GM21825 (cell line): ENCODE measurements around the gene GEMIN7.
"Not testable (repeated sequence)": the region's sequence is repeated elsewhere in the genome, so short reads cannot be mapped to it uniquely, and the experiment has no call there.

Experiments
- ATAC-seq: cut with Tn5 transposase; IDR thresholded peaks from one replicate; pipeline ENCODE4 v1.9.1; 2021; ENCODE audit warnings: mild to moderate bottlenecking, moderate library complexity; ENCODE audit not compliant: unreplicated experiment

Gene GEMIN7

GRCh38 chr19:45102481-45102880 lies 23.4 kb downstream of the GEMIN7 start:
- ATAC-seq, result no peak

DNA sequence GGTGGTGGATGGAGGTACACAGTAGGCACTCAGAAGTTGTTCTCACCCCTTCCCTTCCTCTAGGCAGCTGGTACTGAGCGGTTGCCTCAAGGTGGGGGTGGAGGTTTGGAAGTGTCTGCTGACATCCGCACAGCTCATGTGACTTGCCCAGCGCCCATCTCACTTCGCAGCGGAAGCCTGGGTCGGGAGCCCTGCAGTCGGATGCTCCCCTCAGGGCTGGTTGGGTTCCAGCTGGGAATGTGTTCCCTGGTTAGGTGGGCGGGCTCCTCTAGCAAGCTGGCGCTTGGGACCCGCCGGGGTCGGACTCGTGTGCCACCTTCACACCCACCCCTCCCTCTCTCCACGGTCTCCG lies 24.1 kb downstream of the GEMIN7 start:
- ATAC-seq, result no peak

DNA sequence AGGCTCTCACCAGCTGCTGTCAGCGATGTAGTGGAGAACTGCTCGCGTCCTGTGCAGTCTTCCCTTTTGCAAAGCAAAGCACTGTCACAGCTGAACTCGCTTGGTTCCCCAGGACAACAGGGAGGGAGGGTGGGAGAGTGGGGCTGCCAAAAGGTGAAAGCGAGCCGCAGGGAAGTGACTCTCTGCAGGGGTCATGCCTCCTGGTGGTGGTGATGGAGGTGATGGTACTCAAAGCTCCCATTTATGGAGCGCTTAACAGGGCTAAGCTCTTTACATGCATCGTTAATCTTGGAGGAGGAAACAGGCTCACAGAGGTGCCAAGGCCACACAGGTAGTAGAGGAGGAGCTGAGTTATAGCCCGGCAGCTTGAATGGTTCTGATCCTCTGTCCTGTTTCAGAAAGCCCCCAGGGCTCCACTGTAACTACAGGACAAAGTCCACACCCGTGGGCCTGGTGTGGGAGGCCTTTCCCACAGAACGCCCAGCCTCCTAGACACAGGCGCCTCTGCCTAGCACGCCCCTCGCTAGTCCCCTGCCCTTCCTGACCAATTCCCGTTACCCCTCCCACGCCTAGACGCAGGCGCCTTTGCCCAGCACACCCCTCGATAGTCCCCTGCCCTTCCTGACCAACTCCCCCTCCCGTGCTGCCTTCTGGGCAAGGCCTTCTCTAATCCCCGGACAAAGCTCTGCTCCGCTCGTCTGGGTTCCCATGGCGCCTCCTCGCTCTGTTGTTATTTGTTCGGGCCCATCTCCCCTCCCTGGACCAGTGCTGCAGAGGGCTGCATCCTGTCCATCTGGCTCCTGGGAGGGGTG lies 24.7 kb downstream of the GEMIN7 start:
- ATAC-seq, result no peak

GRCh38 chr19:45104658-45105349 lies 25.7 kb downstream of the GEMIN7 start:
- no peak for ATAC-seq

DNA sequence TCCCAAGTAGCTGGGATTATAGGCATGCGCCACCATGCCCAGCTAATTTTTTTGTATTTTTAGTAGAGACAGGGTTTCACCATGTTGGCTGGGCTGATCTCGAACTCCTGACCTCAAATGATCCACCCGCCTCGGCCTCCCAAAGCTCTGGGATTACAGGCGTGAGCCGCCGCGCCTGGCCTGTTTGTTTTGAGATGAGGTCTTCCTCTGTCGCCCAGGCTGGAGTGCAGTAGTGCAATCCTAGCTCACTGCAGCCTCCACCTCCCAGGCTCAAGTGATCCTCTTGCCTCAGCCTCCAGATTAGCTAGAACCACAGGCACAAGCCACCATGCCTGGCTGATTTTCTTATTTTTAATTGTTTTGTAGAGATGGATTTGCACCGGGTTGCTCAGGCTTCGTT lies 27.3 kb downstream of the GEMIN7 start:
- not testable (repeated sequence) for ATAC-seq

GRCh38 chr19:45107621-45108150 lies 28.6 kb downstream of the GEMIN7 start:
- ATAC-seq, result no peak

DNA sequence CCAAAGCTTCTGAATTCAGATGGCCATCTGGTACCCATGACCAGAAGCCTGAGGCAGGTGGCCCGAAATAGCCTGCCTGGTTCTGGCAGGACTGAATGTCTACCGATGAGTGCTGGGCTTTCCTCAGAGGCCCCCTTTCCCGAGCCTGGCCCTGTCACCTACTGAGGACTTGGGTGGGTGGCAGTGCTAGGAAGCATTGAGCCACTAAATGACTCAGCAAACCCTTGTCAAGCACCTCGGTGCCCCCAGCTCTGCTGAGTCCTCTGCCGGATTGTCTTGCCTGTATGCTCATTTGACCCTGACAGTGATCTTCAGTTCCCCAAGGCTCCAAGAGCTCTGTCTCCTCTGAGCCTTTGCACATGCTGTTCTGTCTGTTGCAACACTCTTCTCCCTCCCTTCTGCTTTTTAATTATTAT lies 31.8 kb downstream of the GEMIN7 start:
- ATAC-seq, result no peak

DNA sequence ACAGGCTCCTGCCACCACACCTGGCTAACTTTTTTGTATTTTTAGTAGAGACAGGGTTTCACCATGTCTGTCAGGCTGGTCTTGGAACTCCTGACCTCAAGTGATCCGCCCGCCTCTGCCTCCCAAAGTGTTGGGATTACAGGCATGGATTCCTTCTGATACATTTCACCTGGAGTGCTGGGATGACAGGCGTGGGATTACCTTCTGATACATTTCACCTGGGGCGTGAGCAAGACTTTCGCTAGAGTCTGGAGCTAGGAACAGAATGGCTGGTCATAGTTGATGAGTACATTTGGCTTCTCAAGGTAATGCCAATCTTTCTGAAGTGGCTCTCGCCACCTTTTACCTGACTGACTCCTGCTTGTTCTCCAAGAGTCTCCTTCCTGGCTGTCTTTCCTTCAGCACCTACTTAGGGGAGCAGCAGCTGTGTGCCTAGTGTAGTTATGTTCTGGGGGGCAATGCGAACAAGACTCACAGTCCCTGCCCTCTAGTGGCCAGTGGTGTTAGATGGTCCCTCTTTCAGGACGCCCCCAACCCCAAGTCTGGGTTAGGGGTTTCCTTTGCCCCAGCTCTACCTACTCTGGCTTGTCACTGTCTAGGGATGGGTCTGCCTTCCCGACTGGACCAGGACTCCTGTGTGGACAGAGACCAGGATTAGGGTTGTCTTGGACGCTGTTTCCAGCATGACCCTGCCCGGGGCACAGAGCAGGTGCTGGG lies 33.2 kb downstream of the GEMIN7 start:
- no peak for ATAC-seq

- no peak for ATAC-seq
These were observed 34.6 kb downstream of the GEMIN7 start for GRCh38 chr19:45113628-45114027.

GRCh38 chr19:45114116-45114515 lies 35.1 kb downstream of the GEMIN7 start:
- ATAC-seq, result no peak

DNA sequence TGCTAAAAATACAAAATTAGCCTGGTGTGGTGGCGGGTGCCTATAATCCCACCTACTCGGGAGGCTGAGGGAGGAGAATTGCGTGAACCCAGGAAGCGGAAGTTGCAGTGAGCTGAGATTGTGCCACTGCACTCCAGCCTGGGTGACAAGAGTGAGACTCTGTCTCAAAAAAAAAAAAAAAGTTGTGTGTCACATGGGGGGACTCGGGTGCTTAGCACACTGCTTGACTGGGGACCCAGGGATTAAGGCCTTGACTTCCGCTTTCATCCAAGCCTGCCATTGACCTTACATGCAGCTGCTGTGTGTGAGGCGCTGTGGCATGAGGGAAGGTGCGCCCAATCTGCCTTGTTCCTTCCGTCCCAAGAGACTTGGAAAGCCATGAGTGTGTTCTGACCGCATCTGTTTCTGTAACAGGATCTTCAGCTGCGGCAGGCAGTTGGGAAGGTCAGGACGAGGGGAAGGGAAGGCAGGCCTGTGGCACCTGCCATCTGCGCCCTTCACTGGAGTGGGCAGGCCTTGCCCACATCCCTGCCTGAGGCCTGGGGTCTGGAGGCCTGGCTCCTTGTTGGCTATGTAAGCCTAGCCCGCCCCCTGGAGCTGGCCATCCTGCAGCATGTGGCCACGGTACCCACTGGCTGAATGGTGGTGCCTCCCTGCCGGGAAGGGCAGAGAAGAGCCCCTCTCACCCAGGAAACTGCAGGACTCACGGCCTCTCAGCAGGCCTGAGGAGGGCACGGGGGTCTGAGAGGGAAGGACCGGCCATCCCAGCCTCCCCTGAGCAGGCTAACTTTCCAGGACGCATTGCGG lies 37.0 kb downstream of the GEMIN7 start:
- no peak for ATAC-seq

DNA sequence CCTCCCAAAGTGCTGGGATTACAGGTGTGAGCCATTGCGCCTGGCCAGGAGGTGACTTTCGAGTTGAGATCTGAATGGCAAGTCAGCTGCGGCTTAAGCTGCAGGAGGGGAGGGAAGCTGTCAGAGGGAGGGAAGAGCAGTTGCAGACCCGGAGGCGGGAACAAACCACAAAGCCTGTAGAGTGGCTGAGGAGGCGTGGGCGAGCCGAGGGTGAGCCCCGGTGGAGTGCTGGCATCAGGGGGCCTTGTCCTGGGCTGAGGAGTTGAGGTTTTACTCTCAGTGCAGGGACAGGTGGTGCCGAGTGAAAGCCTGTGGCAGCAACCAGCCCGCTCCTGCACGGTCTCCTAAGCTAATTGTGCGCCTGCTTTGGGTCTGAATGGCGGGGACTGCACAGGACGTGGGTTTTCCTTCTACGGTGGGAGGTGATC lies 38.1 kb downstream of the GEMIN7 start:
- ATAC-seq, result no peak

- ATAC-seq, result no peak
These were observed 38.6 kb downstream of the GEMIN7 start for GRCh38 chr19:45117671-45118070.

GRCh38 chr19:45118106-45118505 lies 39.0 kb downstream of the GEMIN7 start:
- ATAC-seq, result no peak

- not testable (repeated sequence) for ATAC-seq
These were observed 39.7 kb downstream of the GEMIN7 start for GRCh38 chr19:45118591-45119355.

DNA sequence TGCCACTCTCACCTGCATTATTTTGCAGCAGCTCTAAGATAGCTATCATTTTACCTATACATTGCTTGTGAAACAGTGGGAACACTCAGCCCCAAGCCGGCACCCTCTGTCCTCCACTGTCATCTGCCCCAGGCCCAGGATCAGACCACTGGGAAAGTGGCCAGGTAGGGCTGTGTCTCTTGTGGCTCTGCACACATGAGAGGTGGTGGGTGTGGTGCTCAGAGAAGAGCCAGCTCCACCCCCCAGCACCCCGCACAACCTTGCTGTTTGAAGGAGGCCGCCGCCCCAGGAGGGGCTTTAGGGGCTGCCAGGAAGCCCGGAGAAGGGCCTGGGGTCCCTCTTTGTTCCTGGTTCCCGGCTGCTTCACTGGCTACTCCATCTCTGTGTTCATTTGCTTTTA lies 40.5 kb downstream of the GEMIN7 start:
- no peak for ATAC-seq

DNA sequence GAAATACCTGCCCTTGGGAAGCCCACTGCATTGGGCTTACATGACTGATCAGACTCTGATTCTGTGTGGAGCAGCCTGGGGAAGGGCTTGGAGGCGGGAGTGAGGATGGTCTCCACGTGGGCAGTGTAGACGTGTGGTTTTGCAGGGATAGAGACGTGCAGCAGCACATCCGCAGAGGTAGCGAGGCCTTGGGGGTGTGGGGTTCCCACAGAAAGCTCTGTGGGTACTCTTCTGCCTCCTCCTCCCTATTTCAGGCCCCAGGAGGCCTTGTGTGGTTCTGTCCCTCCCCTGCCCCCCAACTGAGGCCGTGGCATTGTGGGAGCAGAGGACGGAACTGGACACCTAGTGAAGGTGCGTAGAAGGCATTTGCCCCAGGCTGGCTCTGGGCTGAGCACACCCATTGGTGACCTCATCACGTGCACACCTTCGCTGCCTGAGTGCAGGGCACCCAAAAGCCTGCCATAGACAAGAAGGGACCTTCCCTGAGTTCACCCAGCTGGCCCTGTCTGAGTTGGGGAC lies 42.8 kb downstream of the GEMIN7 start:
- ATAC-seq, result no peak

GRCh38 chr19:45122832-45123231 lies 43.8 kb downstream of the GEMIN7 start:
- ATAC-seq, result no peak

DNA sequence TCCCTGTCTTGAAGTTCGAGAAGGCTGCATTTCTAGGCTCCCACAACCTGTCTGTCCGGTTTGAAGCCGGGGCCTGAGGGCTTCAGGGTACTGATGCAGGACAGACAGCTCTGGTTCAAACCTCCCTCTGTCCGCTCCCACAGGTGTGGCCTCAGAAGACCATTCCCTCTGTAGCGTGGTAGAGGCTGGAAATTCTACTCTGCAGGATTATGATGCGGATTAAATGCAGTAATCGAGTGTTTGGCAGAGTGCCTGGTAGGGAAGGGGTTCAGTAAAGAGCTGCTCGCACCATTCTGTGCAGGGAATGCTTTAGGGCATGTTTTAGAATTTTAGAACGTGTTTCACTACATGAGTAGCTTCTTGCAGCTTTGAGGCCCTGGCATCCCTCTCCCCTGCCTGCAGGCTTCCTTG lies 44.4 kb downstream of the GEMIN7 start:
- no peak for ATAC-seq

DNA sequence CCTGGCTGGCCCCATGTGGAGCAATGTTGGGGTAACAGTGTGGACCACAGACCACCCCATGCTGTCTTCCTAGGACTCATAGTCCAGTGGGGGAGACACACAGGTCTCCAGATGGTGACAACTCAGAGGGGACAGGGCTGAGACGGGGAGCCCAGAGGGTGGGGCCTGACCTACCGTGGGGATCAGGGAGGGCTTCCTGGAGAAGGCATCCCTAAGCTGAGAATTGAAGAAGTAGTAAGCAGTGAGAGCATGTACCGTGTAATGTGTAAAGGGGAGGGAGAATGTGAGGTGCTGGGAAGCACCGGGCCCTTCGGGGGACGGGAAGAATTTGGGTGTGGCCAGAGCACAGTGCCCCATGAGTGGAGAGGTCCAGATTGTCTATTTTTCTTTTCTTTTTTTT lies 45.0 kb downstream of the GEMIN7 start:
- no peak for ATAC-seq
